Spinal cord (tissue), 10 donors: Measurements from ENCODE around the gene RHOA. TPM values are rescaled to one million over a fixed set of nuclear protein-coding genes. Genes with fewer than 3 reads are reported as not detected.

Source experiments
- DNase-seq, 6 donors: peaks; one replicate each; pipeline versions ENCODE4 v3.0.0 to v3.0.0-alpha.2; 2013 to 2015; ENCODE audit warnings: low spot score in 6 of 6, low read depth in 4 of 6
- H3K27ac ChIP-seq: one replicate; pipeline ENCODE4 v1.5.1; 2013; ENCODE audit warnings: low read depth, low read length, control low read depth
- H3K27me3 ChIP-seq: one replicate; pipeline ENCODE4 v1.6.1; 2013; ENCODE audit warnings: low read length; ENCODE audit not compliant: control insufficient read depth, insufficient read depth
- H3K36me3 ChIP-seq: one replicate; pipeline ENCODE4 v1.6.1; 2013; ENCODE audit warnings: low read length; ENCODE audit not compliant: control insufficient read depth, insufficient read depth
- H3K4me1 ChIP-seq: one replicate; pipeline ENCODE4 v1.6.1; 2013; ENCODE audit warnings: low read length; ENCODE audit not compliant: control insufficient read depth, insufficient read depth
- H3K4me3 ChIP-seq: one replicate; pipeline ENCODE4 v1.5.1; 2013; ENCODE audit warnings: low read depth, low read length, control low read depth
- H3K9me3 ChIP-seq: one replicate; pipeline ENCODE4 v1.6.1; 2013; ENCODE audit warnings: low read length; ENCODE audit not compliant: control insufficient read depth, insufficient read depth
- whole genome bisulfite sequencing: methylation state at CpG from one replicate; pipeline ENCODE4 v1.1.5; 2013; ENCODE audit warnings: missing lambda C conversion rate; ENCODE audit not compliant: insufficient coverage; 5-methylcytosine and 5-hydroxymethylcytosine counted together
- polyA plus RNA-seq, 2 donors: library from polyadenylated mRNA; unstranded; fragments of 120-200 nt; gene quantifications; one replicate each; pipeline ENCODE4 v1.2.1, GENCODE V29; 2013; ENCODE audit not compliant: insufficient read length in 2 of 2
- total RNA-seq, 2 donors: library from RNA; depleted of rRNA in 1 of 2; stranded (reverse); fragments of 120-200 nt in 1 of 2; fragments of >200 nt in 1 of 2; gene quantifications; one replicate each; pipeline versions ENCODE4 v1.2.3 to v1.2.4, GENCODE V29; 2013 to 2014
- donor health status: healthy.

Gene RHOA
- total and polyA plus RNA-seq, 4 donors = 286 to 442 (median 382) TPM

DNA sequence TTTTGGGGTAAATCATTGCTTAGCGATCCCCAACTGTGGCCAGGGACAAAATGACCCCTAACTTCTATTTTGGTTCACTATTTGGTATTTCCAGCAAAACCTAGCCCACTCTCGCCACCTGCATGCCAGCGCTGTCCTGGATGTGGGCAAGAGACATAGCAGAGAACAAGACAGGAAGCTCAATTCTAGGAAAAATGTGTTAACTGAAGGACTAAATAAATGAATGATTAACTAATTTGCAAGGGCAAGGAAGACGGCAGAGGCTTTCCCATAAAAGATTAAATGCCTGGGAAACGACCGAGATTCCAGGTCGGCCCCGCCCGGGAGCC is 16.9 kb upstream of the RHOA start:
- WGBS = 0% methylated on average over 6 of the region's 9 CpGs
- Histone ChIP-seq H3K9me3 (no peaks in the 10 kb centered on the region), H3K36me3 (peaks cover 24% of the 10 kb centered on the region), H3K4me3 (peak overlapping the region; percentile 91), H3K4me1 (peaks cover 13% of the 10 kb centered on the region), H3K27ac (peak overlapping the region; percentile 94), H3K27me3 (no peaks in the 10 kb centered on the region)
- DNase-seq = no peak

DNA sequence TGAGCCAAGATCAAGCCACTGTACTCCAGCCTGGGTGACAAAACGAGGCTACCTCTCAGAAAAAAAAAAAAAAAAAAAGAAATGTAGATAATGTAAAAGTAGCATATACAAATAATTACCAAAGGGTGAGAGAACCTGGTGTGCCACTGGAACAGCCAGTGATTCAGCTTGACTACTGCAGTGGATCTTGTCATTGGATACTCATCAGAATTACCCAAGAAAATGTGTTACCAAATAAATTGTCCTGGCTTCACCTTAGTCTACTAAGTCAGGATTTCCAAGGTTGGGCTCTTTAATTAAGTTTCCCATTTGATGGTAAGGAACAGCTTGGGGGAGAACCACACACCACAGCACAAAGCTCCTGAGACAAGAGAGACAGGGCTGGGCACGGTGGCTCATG is 15.8 kb upstream of the RHOA start:
- DNase-seq = no peak
- Histone ChIP-seq H3K27ac (no peak overlapping the region), H3K4me1 (peaks cover 18% of the 10 kb centered on the region), H3K4me3 (no peak overlapping the region), H3K36me3 (peaks cover 25% of the 10 kb centered on the region), H3K9me3 (no peaks in the 10 kb centered on the region), H3K27me3 (no peaks in the 10 kb centered on the region)
- 83% methylated on average over 1 of the region's 2 CpGs for WGBS

DNA sequence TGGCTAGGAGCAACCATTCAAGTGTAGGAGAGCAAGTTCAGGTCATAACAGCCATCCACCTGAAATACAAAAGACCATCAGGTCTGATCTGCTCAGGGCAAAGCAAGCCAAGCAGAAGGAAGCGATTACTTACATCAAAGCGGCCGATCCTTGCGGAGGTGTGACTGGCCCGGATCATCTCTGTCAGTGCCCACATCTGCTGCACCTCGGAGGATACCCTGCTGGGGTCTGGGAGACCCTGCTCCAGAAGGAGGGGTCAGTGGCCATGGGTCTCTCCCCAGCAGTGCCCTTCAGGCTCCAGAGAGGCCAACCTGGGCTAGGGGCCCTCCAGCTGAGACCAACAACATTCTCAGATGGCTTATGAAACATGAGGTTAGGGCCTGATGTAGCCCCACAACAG is 13.0 kb upstream of the RHOA start:
- Histone ChIP-seq H3K27ac (no peak overlapping the region), H3K4me1 (peaks cover 29% of the 10 kb centered on the region), H3K9me3 (no peaks in the 10 kb centered on the region), H3K36me3 (peaks cover 33% of the 10 kb centered on the region), H3K4me3 (no peak overlapping the region), H3K27me3 (no peaks in the 10 kb centered on the region)
- whole genome bisulfite sequencing = 95% methylated on average over 6 of the region's 6 CpGs
- DNase-seq = no peak

DNA sequence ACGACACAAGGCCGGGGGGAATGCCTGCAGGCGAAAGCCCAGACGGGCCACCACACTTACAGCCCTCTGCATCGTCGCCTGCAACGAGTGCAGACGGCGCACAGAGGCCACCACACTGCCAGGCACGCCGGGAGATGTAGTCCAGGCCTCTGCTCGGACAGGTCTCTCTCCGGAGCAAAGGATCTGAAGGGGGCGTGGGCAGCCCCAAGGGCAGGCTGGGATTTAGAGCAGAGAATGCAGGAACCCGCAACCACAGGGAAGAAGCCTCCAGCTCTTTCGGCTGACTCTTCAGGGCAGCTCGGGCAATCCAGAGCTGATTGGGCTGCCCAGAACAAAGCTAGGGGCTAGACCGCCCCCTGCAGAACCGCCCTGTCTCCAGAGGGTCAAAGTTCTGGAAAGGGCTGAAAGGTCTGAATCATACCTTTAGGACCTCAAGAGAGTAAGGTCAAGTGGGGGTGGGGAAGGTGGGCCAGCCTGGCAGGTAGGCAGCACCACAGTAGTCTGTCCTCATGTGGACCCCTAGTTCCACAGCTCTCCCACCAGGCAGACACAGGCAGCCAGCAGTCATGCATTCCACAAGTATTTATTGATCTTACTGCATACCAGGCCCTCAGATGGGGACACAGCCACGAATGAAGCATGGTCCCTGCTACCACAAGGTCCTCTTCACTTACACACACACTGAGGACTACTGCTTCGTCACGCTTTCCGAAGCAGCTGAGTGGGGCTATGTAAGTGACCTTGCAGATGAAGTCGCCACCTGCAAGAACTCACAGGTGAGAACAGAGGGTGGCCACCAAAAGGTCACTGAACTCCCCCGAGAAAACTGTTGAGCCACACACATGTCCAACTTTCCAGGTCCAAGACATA is 10.8 kb upstream of the RHOA start, which contains the start of gene AMT:
AMT (minus strand) TSS at position 95 of the 870 bp plus-strand sequence; CDS start at position 72, 23 bp downstream.
- peak in 2 of 6 donors; percentile 60 to 62 for DNase-seq
- peak within 1 kb of the TSS; percentile 40 for H3K27ac ChIP-seq
- no peaks in the 10 kb centered on the region for H3K27me3 ChIP-seq
- 28% methylated on average over 25 of the region's 25 CpGs for WGBS
- peak within 1 kb of the TSS; percentile 46 for H3K4me3 ChIP-seq
- H3K36me3 ChIP-seq = peaks cover 46% of the 10 kb centered on the region
- H3K4me1 ChIP-seq = peaks cover 23% of the 10 kb centered on the region
- no peaks in the 10 kb centered on the region for H3K9me3 ChIP-seq

DNA sequence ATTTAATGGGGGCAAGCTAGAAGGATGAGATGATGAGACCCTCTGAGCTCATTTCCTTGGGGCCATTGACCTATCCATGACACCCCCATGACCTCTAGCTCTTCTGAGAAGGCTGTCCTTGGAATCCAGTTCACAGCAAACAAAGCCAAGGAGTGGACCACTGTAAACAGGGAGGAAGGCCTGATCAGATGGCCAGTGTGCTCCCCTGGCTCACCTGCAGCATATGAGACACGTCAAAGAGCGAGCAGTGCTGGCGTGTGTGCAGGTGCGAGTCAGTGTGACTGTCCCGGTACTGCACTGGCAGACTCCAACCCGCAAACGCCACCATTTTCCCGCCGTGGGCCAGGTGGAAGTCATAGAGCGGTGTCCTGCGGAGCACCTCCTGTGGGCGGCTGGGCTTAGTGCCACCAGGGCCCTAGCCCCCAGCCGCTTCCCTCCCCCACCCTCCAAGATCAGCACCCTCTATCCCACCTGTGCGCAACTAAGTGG is 10.2 kb upstream of the RHOA start:
- DNase-seq = no peak
- peaks cover 49% of the 10 kb centered on the region for H3K36me3 ChIP-seq
- peak overlapping the region; percentile 40 for H3K27ac ChIP-seq
- no peaks in the 10 kb centered on the region for H3K9me3 ChIP-seq
- H3K27me3 ChIP-seq = no peaks in the 10 kb centered on the region
- WGBS = 10% methylated on average over 13 of the region's 14 CpGs
- H3K4me3 ChIP-seq = peak overlapping the region; percentile 46
- peaks cover 23% of the 10 kb centered on the region for H3K4me1 ChIP-seq

DNA sequence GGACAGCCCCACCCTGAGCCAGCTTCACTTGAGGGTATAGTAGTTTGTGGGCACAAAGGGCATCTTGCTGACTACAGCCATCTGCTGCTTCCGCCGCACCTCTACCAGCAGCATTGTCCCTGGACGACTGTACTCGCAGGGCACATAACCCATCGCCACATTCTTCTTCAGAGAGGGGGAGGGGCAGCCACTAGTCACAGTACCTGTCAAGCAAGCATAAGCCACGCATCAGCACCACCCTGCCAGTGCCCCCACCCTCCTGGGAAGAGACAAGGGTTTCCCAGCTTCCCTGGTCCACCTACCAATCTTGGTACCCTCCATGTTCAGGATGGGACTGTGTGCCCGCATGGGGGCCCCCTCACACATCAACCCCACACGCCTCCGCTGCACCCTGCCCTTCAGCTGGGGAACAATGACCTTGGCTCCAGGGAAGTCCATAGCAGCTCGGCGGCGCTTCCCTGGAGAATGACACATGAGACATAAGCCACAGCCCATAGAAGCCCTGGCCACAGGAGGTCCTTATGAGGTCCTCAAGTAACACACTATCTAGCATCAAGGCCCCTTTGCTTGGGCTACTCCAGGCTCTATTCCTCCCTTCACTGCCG is 5.8 kb upstream of the RHOA start:
- WGBS = 83% methylated on average over 7 of the region's 13 CpGs
- Histone ChIP-seq H3K27me3 (no peaks in the 10 kb centered on the region), H3K36me3 (peaks cover 42% of the 10 kb centered on the region), H3K4me1 (peaks cover 33% of the 10 kb centered on the region), H3K27ac (no peak overlapping the region), H3K9me3 (no peaks in the 10 kb centered on the region), H3K4me3 (no peak overlapping the region)
- DNase-seq = no peak

DNA sequence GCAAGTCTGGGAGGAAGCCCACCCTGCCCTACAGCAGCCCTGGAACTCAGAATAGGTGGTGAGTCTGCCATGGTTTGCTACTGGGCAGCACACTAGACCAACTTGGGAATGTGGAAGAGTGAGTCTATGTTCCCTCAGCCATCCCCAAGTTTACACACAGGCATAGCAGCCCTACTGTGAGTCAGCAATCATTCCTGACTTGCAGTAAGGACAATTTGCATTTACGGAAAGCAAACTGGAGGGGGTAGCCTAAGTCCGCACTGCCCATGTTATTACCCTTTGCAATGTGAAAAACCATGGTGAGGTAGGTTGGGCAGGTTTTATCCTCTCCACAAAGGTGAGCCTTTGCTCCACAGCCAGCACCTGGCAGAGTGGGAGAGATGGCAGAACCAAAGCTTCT is 5.1 kb upstream of the RHOA start:
- Histone ChIP-seq H3K4me1 (peaks cover 30% of the 10 kb centered on the region), H3K36me3 (peaks cover 35% of the 10 kb centered on the region), H3K4me3 (no peak overlapping the region), H3K27me3 (no peaks in the 10 kb centered on the region), H3K27ac (no peak overlapping the region), H3K9me3 (no peaks in the 10 kb centered on the region)
- no CpG with 5 or more reads among the region's 2 CpGs for WGBS
- no peak for DNase-seq

DNA sequence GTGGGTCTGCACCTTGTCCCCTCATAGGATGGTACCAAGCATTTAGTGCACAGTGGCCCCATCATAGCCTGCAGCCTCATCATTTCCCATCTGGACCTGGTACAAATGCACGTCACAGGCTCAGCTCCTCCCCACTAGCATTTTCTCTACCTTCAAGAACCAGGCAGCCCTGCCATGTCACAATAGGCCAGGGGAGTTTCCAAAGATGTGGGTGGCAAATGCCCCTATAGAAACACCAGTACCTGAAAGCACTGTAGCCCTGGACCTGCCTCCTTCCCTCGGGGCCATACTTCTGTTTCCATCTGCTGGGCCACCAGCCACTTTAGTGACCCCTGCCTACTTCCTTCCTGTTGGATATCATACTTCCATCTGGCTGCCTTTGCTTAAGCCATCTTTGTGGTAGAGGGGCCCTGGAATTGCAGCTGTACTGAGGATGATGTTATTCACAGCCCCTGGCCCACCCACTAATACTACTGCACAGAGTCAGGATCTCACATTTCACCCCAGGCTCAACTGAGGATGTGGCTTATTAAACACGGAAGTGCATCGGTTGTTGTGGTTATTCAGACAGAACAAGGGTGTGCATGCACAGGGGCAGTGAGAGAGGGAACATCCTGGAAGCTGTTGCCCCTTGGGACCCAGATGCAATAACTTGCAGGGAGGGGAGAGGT is 4.3 kb upstream of the RHOA start:
- Histone ChIP-seq H3K4me3 (no peak overlapping the region), H3K9me3 (no peaks in the 10 kb centered on the region), H3K27me3 (no peaks in the 10 kb centered on the region), H3K27ac (no peak overlapping the region), H3K4me1 (peaks cover 23% of the 10 kb centered on the region), H3K36me3 (peaks cover 35% of the 10 kb centered on the region)
- WGBS = 59% methylated on average over 3 of the region's 4 CpGs
- DNase-seq = no peak

DNA sequence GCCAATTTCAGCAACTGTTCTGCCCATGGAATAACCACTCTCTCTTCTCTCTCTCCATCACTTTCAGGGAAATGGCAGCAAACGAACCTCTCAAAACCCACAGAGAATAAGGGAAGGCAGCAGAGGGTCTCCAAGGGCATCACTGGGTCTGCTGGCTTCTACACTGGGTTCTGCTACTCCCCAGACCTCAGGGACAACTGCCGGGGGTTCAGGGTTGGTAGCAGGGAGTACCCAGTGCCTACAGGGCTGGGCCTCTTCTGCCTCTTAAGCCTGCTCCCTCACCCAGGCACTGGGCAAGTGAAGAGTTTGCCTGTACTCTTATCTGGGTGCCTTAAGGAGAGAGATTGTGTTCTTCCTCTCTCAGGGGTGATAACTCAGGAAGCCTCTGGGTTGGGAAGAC is 3.0 kb upstream of the RHOA start:
- 85% methylated on average over 2 of the region's 2 CpGs for WGBS
- no peak overlapping the region for H3K27ac ChIP-seq
- no peaks in the 10 kb centered on the region for H3K27me3 ChIP-seq
- peaks cover 23% of the 10 kb centered on the region for H3K4me1 ChIP-seq
- H3K4me3 ChIP-seq = no peak overlapping the region
- no peak for DNase-seq
- H3K36me3 ChIP-seq = peaks cover 34% of the 10 kb centered on the region
- no peaks in the 10 kb centered on the region for H3K9me3 ChIP-seq
